Measurements from ENCODE around the gene THOC5. TPM values are rescaled to one million over a fixed set of nuclear protein-coding genes. Genes with fewer than 3 reads are reported as not detected.

Gene THOC5
- total RNA-seq, 1 donor from 2014 or later: 175 TPM

DNA sequence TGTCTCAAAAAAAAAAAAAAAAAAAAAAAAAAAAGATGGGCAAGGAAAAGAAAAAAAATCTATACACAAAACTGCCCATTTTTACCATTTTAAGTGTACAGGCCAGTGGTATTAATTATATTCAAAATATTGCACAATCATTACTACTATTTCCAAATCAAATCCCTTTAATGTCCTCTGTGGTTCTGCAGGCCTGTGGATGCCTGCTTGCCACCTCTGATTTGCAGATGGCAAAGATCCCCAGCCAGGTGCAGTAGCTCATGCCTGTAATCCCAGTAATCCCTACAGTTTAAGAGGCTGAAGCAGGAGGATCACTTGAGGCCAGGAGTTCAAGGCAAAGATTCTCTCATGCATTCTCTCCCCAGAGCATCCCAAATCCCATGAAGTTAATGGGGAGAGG, 95.0 kb downstream of the THOC5 start:
- TF ChIP-seq, protein P1, sequence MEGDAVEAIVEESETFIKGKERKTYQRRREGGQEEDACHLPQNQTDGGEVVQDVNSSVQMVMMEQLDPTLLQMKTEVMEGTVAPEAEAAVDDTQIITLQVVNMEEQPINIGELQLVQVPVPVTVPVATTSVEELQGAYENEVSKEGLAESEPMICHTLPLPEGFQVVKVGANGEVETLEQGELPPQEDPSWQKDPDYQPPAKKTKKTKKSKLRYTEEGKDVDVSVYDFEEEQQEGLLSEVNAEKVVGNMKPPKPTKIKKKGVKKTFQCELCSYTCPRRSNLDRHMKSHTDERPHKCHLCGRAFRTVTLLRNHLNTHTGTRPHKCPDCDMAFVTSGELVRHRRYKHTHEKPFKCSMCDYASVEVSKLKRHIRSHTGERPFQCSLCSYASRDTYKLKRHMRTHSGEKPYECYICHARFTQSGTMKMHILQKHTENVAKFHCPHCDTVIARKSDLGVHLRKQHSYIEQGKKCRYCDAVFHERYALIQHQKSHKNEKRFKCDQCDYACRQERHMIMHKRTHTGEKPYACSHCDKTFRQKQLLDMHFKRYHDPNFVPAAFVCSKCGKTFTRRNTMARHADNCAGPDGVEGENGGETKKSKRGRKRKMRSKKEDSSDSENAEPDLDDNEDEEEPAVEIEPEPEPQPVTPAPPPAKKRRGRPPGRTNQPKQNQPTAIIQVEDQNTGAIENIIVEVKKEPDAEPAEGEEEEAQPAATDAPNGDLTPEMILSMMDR (IDR thresholded peaks at IDR 0.05; ENCODE audit: partially characterized antibody, unreplicated experiment): no peak
- no peak for DNase-seq
- Mint-ChIP-seq H3K4me3 (ENCODE audit: unreplicated experiment) (no peak overlapping the region), H3K27ac (ENCODE audit: unreplicated experiment) (no peak overlapping the region), H3K27me3 (ENCODE audit: unreplicated experiment) (peaks cover 5% of the 10 kb centered on the region), H3K36me3 (ENCODE audit: unreplicated experiment) (no peaks in the 10 kb centered on the region), H3K9me3 (ENCODE audit: unreplicated experiment) (peaks cover 1% of the 10 kb centered on the region), H3K4me1 (ENCODE audit: low read depth, unreplicated experiment) (peaks cover 6% of the 10 kb centered on the region)

DNA sequence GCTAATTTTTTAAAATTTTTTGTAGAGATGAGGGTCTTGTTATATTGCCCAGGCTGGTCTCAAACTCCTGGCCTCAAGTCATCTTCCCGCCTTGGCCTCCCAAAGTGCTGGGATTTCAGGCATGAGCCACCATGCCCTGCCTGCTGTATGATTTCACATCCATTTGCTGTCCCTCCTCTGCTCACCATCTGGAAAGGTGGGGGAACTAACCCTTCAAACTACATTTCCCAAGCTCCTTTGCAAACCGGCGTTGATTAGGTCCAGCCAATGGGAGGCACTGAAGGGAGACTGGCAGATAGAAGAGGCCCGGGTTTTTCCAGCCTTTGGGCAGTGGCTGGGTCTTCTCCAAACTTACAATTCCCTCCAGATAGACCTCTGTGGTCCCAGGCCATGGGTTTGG, 95.8 kb downstream of the THOC5 start:
- Mint-ChIP-seq H3K27ac (ENCODE audit: unreplicated experiment) (no peak overlapping the region), H3K4me3 (ENCODE audit: unreplicated experiment) (no peak overlapping the region), H3K9me3 (ENCODE audit: unreplicated experiment) (peaks cover 1% of the 10 kb centered on the region), H3K4me1 (ENCODE audit: low read depth, unreplicated experiment) (peaks cover 6% of the 10 kb centered on the region), H3K36me3 (ENCODE audit: unreplicated experiment) (no peaks in the 10 kb centered on the region), H3K27me3 (ENCODE audit: unreplicated experiment) (peaks cover 5% of the 10 kb centered on the region)
- TF ChIP-seq, protein P1 (IDR thresholded peaks at IDR 0.05; ENCODE audit: partially characterized antibody, unreplicated experiment): no peak
- DNase-seq: peak; percentile 47

DNA sequence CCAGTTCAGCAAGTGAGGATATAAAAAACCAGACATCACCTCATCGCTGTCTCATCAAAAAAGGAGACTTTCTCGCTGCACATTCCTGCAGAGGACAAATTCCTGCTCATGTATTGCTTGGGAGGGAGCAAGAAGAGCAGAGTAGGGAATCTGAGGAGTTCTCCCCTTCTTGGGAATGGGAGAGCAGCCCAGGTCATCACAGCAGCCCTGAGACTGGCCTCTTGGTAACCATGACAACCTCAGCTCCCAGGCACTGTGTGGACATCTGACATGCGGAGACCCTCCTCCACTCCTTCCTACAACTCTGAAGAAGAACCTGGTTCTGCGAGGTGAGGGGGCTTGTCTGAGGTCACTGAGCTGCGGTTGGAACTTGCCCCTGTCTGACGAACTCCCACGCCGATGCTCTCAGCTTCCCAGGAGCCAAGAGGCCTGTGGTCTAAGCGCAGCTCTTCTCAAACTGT, 97.3 kb downstream of the THOC5 start:
- Mint-ChIP-seq H3K27me3 (ENCODE audit: unreplicated experiment) (peaks cover 3% of the 10 kb centered on the region), H3K36me3 (ENCODE audit: unreplicated experiment) (no peaks in the 10 kb centered on the region), H3K4me1 (ENCODE audit: low read depth, unreplicated experiment) (peaks cover 6% of the 10 kb centered on the region), H3K9me3 (ENCODE audit: unreplicated experiment) (peaks cover 1% of the 10 kb centered on the region), H3K27ac (ENCODE audit: unreplicated experiment) (no peak overlapping the region), H3K4me3 (ENCODE audit: unreplicated experiment) (no peak overlapping the region)
- DNase-seq: no peak
- TF ChIP-seq, protein P1 (IDR thresholded peaks at IDR 0.05; ENCODE audit: partially characterized antibody, unreplicated experiment): no peak

Other genes starting within 250 kb of the THOC5 start
- gene GAS2L1, start 247.1 kb downstream of the THOC5 start, total RNA-seq (ENCODE audit: unreplicated experiment): 10.3 TPM
- 1.3 TPM for gene RASL10A, start 238.1 kb downstream of the THOC5 start, total RNA-seq (ENCODE audit: unreplicated experiment)
- 77.9 TPM for gene AP1B1, start 165.2 kb downstream of the THOC5 start, total RNA-seq (ENCODE audit: unreplicated experiment)
- gene RFPL1, start 115.2 kb downstream of the THOC5 start, total RNA-seq (ENCODE audit: unreplicated experiment): not detected
- gene NEFH, start 73.5 kb downstream of the THOC5 start, total RNA-seq (ENCODE audit: unreplicated experiment): 27.1 TPM
- gene NIPSNAP1, start 27.4 kb upstream of the THOC5 start, total RNA-seq (ENCODE audit: unreplicated experiment): 194 TPM
- 35.4 TPM for gene NF2, start 49.9 kb upstream of the THOC5 start, total RNA-seq (ENCODE audit: unreplicated experiment)
- gene CABP7, start 166.2 kb upstream of the THOC5 start, total RNA-seq (ENCODE audit: unreplicated experiment): 14.6 TPM
- gene ZMAT5, start 213.2 kb upstream of the THOC5 start, total RNA-seq (ENCODE audit: unreplicated experiment): 16.9 TPM
- 77.7 TPM for gene UQCR10, start 213.6 kb upstream of the THOC5 start, total RNA-seq (ENCODE audit: unreplicated experiment)